Spinal cord (tissue), 10 donors: ENCODE results near the gene ANO4. TPM values are rescaled to one million over a fixed set of nuclear protein-coding genes. Genes with fewer than 3 reads are reported as not detected.
"Not testable (repeated sequence)": the region's sequence is repeated elsewhere in the genome, so short reads cannot be mapped to it uniquely, and the experiment has no call there.

ENCODE experiments used
- DNase-seq, 6 donors: peaks; one replicate each; pipeline versions ENCODE4 v3.0.0 to v3.0.0-alpha.2; 2013 to 2015; ENCODE audit warnings: low spot score in 6 of 6, low read depth in 4 of 6
- H3K27ac ChIP-seq: one replicate; pipeline ENCODE4 v1.5.1; 2013; ENCODE audit warnings: low read depth, low read length, control low read depth
- H3K27me3 ChIP-seq: one replicate; pipeline ENCODE4 v1.6.1; 2013; ENCODE audit warnings: low read length; ENCODE audit not compliant: control insufficient read depth, insufficient read depth
- H3K36me3 ChIP-seq: one replicate; pipeline ENCODE4 v1.6.1; 2013; ENCODE audit warnings: low read length; ENCODE audit not compliant: control insufficient read depth, insufficient read depth
- H3K4me1 ChIP-seq: one replicate; pipeline ENCODE4 v1.6.1; 2013; ENCODE audit warnings: low read length; ENCODE audit not compliant: control insufficient read depth, insufficient read depth
- H3K4me3 ChIP-seq: one replicate; pipeline ENCODE4 v1.5.1; 2013; ENCODE audit warnings: low read depth, low read length, control low read depth
- H3K9me3 ChIP-seq: one replicate; pipeline ENCODE4 v1.6.1; 2013; ENCODE audit warnings: low read length; ENCODE audit not compliant: control insufficient read depth, insufficient read depth
- WGBS: methylation state at CpG from one replicate; pipeline ENCODE4 v1.1.5; 2013; ENCODE audit warnings: missing lambda C conversion rate; ENCODE audit not compliant: insufficient coverage; 5-methylcytosine and 5-hydroxymethylcytosine counted together
- polyA plus RNA-seq, 2 donors: library from polyadenylated mRNA; unstranded; fragments of 120-200 nt; gene quantifications; one replicate each; pipeline ENCODE4 v1.2.1, GENCODE V29; 2013; ENCODE audit not compliant: insufficient read length in 2 of 2
- total RNA-seq, 2 donors: library from RNA; depleted of rRNA in 1 of 2; stranded (reverse); fragments of 120-200 nt in 1 of 2; fragments of >200 nt in 1 of 2; gene quantifications; one replicate each; pipeline versions ENCODE4 v1.2.3 to v1.2.4, GENCODE V29; 2013 to 2014
- donor health status: healthy.

Gene ANO4
- total and polyA plus RNA-seq, 4 donors, result 14.5 to 47.1 (median 22.7) TPM

DNA sequence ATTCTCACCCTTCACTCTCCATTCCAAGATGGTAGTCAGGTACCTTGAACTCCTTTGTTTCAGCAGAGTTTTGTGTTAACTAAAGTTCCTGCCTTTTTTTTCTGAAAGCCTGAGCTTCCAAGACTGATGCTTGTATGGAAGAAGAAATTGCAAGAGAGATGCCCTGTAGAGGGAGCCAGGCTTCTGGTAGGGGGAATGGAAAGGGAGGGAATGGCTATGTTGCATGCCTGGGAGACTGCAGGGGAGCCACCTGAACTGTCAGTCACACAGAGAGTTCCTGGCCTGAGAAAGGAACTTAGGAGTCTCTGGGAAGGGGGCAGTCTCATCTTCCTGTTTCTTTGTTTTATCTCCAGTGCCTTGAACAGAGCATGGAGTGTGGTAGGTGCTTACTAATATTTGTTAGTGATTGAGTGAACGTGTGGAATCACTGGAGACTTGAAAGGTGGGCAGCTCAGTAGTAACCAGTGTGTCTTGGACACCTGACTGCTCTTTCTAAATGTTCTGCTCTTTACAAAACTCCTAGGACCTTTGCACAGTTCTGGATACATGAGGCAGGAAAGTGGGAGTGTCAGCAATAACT is 132.2 kb downstream of the ANO4 start:
- no peaks in the 10 kb centered on the region for H3K36me3 ChIP-seq
- peak in 2 of 6 donors; percentile 4 to 28 for DNase-seq
- H3K4me1 ChIP-seq, result no peaks in the 10 kb centered on the region
- no peaks in the 10 kb centered on the region for H3K9me3 ChIP-seq
- WGBS, result 43% methylated on average over 1 of the region's 1 CpG
- H3K27me3 ChIP-seq, result no peaks in the 10 kb centered on the region
- no peak overlapping the region for H3K4me3 ChIP-seq
- H3K27ac ChIP-seq, result no peak overlapping the region

DNA sequence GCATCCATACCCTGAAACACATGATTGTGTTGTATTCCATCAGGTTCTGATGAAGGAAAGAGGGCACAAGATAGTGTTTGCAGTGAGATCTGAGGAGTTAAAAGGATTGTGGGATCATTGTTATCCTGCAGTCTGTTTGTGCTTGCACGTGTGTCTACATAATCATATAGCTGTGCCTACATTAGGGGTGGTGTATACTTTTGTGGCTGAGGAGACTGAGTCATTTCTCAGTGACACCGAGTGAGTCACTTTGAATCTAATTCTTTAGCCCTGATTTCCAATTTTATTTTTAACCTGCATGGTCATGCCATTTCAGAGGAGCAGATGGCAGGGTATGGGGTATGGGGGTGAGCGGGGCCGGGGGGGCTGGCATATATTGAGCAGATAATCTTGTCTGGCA is 133.2 kb downstream of the ANO4 start:
- no peak for DNase-seq
- H3K9me3 ChIP-seq, result no peaks in the 10 kb centered on the region
- no peak overlapping the region for H3K27ac ChIP-seq
- no peaks in the 10 kb centered on the region for H3K4me1 ChIP-seq
- no peaks in the 10 kb centered on the region for H3K27me3 ChIP-seq
- WGBS, result 83% methylated on average over 1 of the region's 4 CpGs
- no peak overlapping the region for H3K4me3 ChIP-seq
- no peaks in the 10 kb centered on the region for H3K36me3 ChIP-seq

DNA sequence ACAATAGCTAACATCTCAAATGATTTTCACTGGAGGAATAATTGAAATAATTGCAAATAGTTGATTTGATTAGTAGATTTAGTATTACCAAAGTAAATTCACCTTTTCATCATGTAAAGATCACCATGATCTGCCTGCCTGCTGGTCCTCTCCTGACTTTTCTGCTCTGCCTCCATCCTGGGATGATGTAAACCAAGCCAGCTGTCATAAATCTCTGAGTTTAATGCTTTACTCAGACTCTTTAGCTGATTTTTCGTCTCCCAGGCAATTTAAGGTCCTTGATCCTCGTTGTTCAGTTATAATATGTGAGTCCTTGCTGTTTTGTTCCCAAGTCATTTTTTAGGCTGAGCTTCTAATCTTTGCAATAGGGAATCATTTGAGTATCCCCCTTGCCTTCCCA is 138.0 kb downstream of the ANO4 start:
- Histone ChIP-seq H3K36me3 (no peaks in the 10 kb centered on the region), H3K4me1 (no peaks in the 10 kb centered on the region), H3K27me3 (no peaks in the 10 kb centered on the region), H3K4me3 (no peak overlapping the region), H3K27ac (no peak overlapping the region), H3K9me3 (no peaks in the 10 kb centered on the region)
- 80% methylated on average over 1 of the region's 2 CpGs for WGBS
- no peak for DNase-seq

DNA sequence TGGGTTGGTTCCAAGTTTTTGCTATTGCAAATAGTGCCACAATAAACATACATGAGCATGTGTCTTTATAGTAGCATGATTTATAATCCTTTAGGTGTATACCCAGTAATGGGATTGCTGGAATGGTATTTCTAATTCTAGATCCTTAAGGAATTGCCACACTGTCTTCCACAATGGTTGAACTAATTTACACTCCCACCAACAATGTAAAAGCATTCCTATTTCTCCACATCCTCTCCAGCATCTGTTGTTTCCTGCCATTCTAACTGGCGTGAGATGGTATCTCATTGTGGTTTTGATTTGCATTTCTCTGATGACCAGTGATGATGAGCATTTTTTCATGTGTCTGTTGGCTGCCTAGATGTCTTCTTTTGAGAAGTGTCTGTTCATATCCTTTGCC is 139.0 kb downstream of the ANO4 start:
- no CpG with 5 or more reads among the region's 1 CpG for WGBS
- not testable (repeated sequence) for H3K36me3 ChIP-seq, H3K4me1 ChIP-seq, H3K9me3 ChIP-seq, DNase-seq, H3K27me3 ChIP-seq, H3K4me3 ChIP-seq, H3K27ac ChIP-seq

DNA sequence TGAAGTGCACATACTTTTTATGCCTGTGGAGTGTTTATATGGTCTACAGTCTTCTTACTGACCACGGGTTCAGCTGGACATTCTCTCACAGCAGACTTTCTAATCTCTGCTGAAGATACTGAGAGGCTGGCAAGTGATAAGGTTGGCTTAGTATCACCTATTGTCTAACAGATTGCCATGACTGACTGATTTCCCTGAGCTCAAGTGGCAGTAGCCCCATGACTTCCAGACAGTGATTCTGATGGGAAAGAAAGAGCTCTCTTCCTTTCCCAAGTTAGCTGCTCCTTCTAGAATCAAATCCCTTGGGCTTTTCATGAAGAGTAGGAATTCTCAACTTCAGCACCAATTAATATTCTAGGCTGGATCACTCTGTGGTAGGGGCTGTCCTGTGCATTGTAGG is 141.4 kb downstream of the ANO4 start:
- no CpG with 5 or more reads among the region's 1 CpG for WGBS

DNA sequence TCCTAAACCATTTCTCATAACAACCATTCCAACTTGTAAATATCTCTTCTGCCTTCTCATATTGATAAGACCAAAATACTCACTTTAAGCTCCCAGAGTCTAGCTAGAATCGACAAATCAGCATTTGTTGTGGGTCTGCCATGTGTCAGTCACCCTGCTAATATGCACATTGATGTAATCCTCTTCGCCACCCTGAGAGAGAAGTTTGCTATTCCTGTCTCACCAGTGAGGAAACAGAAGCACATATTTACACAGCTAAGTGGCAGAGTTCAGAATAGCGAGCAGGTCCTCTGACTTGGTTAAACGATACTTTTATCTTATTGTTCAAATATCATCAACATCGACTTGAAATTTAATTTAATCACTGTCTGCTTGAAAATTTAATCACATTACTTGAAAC is 142.1 kb downstream of the ANO4 start:
- WGBS, result 84% methylated on average over 2 of the region's 5 CpGs
- no peaks in the 10 kb centered on the region for H3K36me3 ChIP-seq
- no peak overlapping the region for H3K27ac ChIP-seq
- H3K4me3 ChIP-seq, result no peak overlapping the region
- DNase-seq, result no peak
- no peaks in the 10 kb centered on the region for H3K4me1 ChIP-seq
- H3K9me3 ChIP-seq, result no peaks in the 10 kb centered on the region
- no peaks in the 10 kb centered on the region for H3K27me3 ChIP-seq

More for the DNA sequence above, 141.4 kb downstream of the ANO4 start:
- H3K9me3 ChIP-seq, result no peaks in the 10 kb centered on the region
- H3K27ac ChIP-seq, result no peak overlapping the region
- H3K27me3 ChIP-seq, result no peaks in the 10 kb centered on the region
- H3K4me3 ChIP-seq, result no peak overlapping the region
- H3K36me3 ChIP-seq, result no peaks in the 10 kb centered on the region
- no peak for DNase-seq
- no peaks in the 10 kb centered on the region for H3K4me1 ChIP-seq

DNA sequence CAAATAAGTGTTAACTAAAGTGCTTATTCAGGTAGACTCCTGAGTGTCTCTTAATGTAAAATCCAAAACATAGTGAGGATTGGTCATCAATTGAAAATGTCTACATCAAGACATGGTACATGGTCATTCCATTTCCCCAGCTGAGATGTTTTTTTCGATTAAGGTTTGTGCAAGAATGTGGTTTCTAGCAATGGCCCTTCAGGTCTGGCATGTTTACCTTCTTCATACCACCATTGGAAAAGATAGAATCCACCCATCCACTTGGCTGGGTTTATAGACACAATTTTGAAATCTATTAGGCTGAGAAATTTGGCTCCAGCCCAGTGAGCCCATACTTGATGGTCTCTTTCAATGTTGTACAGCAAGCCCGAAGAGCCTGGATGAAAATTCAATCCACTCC is 145.9 kb downstream of the ANO4 start:
- no peaks in the 10 kb centered on the region for H3K27me3 ChIP-seq
- H3K36me3 ChIP-seq, result no peaks in the 10 kb centered on the region
- no peak for DNase-seq
- H3K4me1 ChIP-seq, result no peaks in the 10 kb centered on the region
- H3K9me3 ChIP-seq, result no peaks in the 10 kb centered on the region
- no CpG with 5 or more reads among the region's 2 CpGs for WGBS
- no peak overlapping the region for H3K4me3 ChIP-seq
- no peak overlapping the region for H3K27ac ChIP-seq

DNA sequence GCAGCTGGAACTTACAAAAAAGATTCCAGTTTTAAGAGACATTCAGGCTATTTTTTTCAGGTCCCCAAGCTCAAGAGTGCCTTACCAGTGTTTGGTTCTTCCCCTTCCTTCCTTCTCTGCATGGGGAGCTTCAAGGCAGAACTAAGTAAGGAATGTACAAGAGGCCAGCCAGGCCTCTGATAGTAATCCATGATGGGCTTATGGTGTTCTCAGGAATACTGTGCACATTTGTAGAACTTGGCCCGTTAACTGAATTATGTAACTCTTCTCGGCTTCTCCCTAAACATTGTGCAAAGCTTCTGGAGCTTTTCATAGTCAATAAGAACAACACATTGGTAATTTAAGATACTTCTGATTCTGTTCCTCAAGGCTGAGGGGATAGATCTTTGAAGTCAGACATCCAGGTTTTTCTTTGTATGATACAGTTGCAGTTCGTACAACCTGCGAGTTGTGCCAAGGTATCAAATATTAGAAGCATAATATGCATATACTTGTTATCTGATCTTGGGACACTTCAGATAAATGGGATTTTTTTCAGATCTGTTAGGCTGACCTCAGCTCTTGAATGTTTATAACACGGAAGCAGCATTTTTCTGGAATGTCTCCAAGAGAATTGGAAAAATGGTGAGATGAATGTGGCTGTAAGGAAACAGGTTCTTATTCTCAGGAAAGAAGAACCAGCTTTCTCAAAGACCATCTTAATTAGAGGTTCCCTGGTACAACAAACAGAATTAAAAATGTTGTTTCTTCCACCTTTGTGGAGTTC is 148.6 kb downstream of the ANO4 start:
- Histone ChIP-seq H3K4me3 (no peak overlapping the region), H3K9me3 (no peaks in the 10 kb centered on the region), H3K4me1 (no peaks in the 10 kb centered on the region), H3K36me3 (no peaks in the 10 kb centered on the region), H3K27me3 (no peaks in the 10 kb centered on the region), H3K27ac (no peak overlapping the region)
- no peak for DNase-seq
- WGBS, result 60% methylated on average over 1 of the region's 5 CpGs

DNA sequence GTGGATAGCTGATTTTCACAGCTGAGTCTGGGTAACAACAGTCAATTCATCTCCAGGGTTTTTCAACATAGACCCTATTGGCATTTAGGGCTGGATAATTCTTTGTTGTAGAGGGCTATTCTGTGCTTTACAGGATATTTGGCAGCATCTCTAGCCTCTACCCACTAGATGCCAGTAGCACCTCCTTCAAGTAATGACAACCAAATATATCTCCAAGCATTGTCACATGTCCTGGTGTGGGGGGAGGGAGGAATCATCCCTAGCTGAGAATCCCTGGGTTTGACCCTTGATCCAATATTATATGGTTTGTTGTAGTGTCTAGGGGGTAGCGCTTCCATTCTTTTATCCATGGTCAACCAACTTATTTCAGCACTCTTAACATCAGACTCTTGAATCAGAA is 157.2 kb downstream of the ANO4 start:
- Histone ChIP-seq H3K27ac (no peak overlapping the region), H3K4me3 (no peak overlapping the region), H3K4me1 (no peaks in the 10 kb centered on the region), H3K36me3 (no peaks in the 10 kb centered on the region), H3K9me3 (no peaks in the 10 kb centered on the region), H3K27me3 (no peaks in the 10 kb centered on the region)
- DNase-seq, result no peak
- no CpG with 5 or more reads among the region's 1 CpG for WGBS

DNA sequence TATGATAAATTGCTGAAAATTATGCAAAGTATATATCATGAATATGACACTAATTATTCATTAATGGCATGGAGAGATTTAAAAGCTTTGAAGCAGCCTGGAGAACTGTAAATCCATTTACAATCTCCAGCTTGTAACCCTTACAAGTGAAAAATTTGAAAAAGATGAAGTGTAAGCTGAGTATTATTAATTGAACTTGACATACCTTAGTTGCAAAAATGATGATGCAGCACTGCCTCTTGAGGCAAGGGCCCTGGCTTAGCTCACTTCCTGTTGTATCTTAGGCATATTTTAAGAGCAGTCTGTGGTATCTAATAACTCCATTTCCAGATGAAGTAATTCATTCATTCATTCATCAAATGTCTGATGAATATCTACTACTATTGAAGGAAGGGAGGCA is 158.6 kb downstream of the ANO4 start:
- Histone ChIP-seq H3K4me1 (no peaks in the 10 kb centered on the region), H3K27ac (no peak overlapping the region), H3K27me3 (no peaks in the 10 kb centered on the region), H3K36me3 (no peaks in the 10 kb centered on the region), H3K4me3 (no peak overlapping the region), H3K9me3 (no peaks in the 10 kb centered on the region)
- peak in 1 of 6 donors; percentile 54 for DNase-seq
